ENCODE measurements around the gene LRTM2.

DNA sequence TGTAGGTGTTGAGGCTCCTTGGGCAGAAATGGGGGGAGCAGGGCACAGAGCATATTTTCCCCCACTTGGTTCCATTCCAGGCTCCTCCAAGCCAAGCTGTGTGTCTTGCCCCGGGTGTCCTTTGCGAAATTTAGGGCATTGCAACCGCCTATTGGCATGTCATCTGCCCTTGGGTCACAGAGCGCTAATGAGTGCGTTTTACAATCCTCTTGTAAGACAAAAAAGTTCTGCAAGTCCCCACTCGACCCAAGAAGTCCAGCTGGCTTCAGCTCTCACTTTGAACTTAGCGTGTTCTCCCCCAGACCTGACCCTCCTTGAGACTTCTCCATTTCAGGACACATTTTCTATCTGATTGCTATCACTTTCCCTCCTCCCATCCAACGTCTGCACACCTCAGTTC, 6.1 kb upstream of the LRTM2 start:
- TF ChIP-seq, protein P1, sequence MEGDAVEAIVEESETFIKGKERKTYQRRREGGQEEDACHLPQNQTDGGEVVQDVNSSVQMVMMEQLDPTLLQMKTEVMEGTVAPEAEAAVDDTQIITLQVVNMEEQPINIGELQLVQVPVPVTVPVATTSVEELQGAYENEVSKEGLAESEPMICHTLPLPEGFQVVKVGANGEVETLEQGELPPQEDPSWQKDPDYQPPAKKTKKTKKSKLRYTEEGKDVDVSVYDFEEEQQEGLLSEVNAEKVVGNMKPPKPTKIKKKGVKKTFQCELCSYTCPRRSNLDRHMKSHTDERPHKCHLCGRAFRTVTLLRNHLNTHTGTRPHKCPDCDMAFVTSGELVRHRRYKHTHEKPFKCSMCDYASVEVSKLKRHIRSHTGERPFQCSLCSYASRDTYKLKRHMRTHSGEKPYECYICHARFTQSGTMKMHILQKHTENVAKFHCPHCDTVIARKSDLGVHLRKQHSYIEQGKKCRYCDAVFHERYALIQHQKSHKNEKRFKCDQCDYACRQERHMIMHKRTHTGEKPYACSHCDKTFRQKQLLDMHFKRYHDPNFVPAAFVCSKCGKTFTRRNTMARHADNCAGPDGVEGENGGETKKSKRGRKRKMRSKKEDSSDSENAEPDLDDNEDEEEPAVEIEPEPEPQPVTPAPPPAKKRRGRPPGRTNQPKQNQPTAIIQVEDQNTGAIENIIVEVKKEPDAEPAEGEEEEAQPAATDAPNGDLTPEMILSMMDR (IDR thresholded peaks at IDR 0.05) = no peak
- TF ChIP-seq POLR2A (IDR thresholded peaks at IDR 0.05) = no peak

Measured in gastroesophageal sphincter (tissue), 3 donors.